HG03558 (cell line): ENCODE results near the gene COBL.

Experiments used
- ATAC-seq: cut with Tn5 transposase; IDR thresholded peaks from one replicate; pipeline ENCODE4 v1.9.1; 2021; ENCODE audit warnings: moderate number of reproducible peaks; ENCODE audit not compliant: unreplicated experiment; ENCODE audit errors: extremely low read depth

Gene COBL

GRCh38 chr7:51256916-51257315 is 59.7 kb downstream of the COBL start:
- no peak for ATAC-seq

- no peak for ATAC-seq
Observed at GRCh38 chr7:51256209-51256781, 60.3 kb downstream of the COBL start.

DNA sequence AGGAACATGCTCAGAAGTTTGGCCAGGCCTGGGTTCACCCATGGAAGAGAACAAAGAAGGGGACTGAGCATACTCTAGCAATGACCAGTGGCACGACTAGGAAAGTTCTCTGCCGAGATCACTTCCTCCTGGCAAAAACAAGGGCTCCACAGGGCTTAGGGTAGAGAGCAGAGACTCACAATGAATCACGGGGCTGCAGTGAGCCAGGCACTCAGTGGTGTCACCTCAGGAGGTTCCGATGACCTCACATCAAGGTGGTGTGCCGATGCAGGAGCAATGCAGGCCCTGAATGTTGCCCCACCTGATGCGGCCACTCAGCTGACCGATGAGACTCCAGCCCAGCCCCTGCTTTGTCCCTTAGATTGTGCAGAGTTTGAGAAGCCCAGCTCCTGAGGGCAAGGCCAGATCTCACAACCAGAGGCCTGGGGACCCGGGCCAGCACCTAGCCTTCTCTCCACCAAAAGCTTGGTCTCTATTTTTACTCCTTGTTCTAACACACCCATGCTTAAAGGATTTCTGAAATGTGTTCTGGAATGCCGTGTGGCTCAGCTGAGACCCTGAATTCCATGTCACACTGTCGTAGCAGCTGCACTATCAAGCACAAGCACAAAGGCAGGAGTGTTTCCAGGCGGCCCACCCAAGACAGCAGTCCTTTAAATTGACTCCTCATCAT is 60.9 kb downstream of the COBL start:
- no peak for ATAC-seq

DNA sequence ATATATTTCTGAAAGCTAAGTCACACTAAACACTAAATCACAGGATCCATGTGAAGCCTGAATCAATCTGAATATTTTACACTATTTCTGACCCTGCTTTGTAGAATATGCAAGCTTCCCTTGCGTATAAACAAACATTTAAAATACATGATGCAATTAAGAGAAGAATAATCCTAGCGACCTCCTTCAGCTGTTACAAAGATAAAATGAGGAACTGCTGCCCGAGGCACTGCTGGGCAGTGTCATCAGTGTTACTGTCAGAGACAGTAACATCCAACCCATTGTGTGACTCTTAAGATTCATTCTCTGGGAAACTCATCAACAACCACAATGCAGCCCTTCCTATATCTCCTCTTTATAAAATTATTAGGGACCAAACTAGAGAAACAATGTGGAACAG is 61.6 kb downstream of the COBL start:
- no peak for ATAC-seq

- no peak for ATAC-seq
Observed at GRCh38 chr7:51253157-51253556, 63.5 kb downstream of the COBL start.

GRCh38 chr7:51251290-51251689 is 65.3 kb downstream of the COBL start:
- ATAC-seq, result no peak

DNA sequence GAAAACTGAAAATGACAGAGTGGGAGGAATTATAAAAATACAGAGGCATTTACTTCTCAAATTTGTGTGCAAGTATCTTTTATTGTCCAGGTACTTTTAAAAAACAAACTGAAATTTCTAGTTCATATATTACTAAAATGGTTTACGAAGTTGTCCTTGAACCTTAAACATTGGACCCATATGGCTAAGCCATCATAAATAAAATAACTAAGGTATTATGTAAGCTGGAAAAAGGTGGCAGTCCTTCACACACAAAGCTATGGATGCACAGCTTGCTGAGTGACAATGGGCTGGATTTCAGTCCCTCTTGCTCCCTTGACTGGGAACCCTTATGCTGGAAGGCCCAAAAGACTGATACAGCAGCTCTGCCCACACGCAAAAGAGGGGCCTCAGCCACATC is 66.1 kb downstream of the COBL start:
- no peak for ATAC-seq

GRCh38 chr7:51249991-51250390 is 66.6 kb downstream of the COBL start:
- no peak for ATAC-seq

DNA sequence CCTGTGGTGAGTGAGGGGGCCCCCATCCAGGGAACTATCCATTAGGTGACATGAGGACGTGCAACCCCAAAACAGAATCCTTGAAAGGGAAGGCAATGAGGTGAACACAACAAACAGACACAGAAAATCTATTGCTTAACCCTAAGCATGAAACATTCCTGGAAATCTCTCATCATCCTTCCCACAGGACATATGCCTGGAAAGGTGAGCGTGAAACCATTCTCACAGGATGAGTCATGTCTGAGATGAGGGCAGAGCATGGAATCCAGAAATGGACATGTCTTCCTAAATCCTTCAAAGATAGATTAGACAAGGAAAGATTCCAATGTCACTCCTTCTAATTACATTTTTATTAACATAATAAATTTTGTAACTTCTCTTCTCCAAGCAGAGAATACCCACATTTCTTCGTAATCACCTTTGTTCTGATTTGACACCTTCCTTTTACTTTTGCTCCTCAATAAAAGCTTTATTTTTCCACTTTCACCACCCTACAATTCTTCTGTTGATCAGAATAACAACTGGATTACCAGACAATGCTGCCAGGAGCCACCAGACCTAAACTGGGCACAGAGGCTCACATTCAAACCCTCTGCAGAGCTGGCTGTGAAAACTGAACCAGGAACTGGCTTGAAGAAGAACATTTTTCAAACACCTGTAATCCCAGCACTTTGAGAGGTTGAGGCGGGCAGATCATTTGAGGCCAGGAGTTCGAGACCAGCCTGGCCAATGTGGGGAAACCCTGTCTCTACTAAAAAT is 67.2 kb downstream of the COBL start:
- ATAC-seq, result no peak

GRCh38 chr7:51246258-51247245 is 70.1 kb downstream of the COBL start:
- ATAC-seq, result no peak

GRCh38 chr7:51244885-51245284 is 71.7 kb downstream of the COBL start:
- ATAC-seq, result no peak

- ATAC-seq, result no peak
Observed at GRCh38 chr7:51244053-51244452, 72.6 kb downstream of the COBL start.

DNA sequence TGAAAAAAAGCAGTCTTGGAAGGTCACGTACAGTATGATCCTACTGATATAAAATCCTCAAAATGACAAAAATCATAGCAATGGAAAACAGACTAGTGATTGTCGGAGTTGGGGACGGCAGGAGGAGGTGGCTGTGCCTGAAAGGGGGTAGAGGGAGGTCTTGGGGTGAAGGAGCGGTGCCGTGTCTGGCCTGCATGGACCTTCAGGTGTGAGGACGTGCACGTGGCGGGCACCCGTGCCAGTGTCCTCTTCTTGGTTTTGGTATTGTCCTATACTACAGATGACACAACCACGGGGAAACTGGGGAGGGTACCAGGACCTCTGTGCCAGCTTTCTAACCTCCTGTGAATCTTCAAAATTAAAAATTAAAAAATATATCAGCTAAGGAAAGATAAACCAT is 73.0 kb downstream of the COBL start:
- ATAC-seq, result no peak

GRCh38 chr7:51242881-51243518 is 73.6 kb downstream of the COBL start:
- ATAC-seq, result no peak

DNA sequence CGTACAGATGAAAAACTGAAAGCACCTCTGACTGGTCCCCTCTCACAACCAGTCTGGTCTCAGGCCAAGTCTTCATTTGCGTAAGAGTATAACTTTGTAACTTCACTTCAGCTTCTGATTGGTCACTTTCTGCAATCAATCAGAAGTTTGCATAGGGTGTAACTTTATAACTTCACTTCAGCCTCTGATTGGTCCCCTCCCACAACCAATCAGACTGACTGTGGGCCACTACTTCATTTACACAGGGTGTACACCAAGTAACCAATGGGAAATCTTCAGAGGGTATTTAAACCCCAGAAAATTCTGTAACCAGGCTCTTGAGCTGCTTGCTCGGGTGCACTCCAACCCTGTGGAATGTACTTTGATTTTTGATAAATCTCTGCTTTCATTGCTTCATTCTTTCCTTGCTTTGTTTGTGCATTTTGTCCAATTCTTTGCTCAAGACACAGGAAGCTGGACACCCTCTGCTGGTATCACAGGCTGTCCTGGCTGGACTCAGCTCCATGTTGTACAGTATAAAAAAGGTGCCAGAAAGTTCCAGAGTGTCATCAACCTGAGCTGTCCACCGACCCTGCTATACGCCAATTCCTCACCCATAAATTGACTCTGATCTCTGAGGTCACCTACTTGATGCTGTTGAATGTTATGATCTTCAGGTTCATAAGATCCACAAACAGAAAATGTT is 74.5 kb downstream of the COBL start:
- ATAC-seq, result no peak

DNA sequence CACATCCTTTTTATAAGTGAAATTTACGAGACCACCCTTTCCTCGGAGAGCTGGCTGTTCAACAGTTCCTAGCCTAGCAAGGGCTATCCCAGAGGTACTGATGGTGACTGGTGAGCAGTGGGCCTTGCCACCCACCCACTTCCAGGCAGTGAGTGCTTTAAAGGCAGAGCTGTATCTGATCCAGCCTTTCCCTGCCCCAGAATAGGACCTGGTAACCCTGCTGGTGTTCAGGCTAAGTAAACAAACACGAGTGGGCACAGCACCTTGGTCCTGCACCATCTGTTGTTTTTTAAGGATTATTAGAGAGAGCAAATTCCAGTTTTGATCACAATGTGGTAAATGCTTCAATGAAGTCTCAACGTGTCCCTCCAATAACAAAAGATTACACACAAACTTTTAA is 75.7 kb downstream of the COBL start:
- ATAC-seq, result no peak

- no peak for ATAC-seq
Observed at GRCh38 chr7:51239691-51240090, 76.9 kb downstream of the COBL start.

GRCh38 chr7:51238981-51239495 is 77.6 kb downstream of the COBL start:
- ATAC-seq, result no peak

- no peak for ATAC-seq
Observed at GRCh38 chr7:51237446-51238133, 79.0 kb downstream of the COBL start.
